Measurements from ENCODE around the gene RAB40C. TPM values are rescaled to one million over a fixed set of nuclear protein-coding genes. Genes with fewer than 3 reads are reported as not detected.

RAB40C gene
- polyA plus RNA-seq, 2 of the 4 experiments (the other 2 are of a cell fraction): 4.4 to 9.7 TPM

DNA sequence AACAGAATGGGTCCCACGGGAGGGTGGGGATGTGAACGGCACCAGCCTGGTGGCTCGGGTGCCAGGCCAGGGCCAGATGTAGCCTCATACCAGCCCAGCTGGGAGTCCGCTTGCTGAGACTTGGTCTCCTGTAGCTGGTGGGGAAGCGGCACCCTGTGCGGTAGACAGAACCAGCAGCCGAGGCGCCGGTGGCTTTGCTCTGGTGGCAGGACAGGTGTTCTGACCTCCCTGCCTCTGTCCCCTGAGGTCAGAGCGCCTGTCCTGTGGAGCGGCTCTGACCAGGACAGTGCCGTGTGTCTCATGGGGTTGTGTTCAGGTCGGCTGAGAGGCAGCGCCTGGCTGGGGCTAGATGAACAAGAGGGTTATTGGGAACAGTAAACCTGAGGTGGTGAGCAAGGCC lies 20.1 kb downstream of the RAB40C start (continued):
- TF ChIP-seq, protein P1, sequence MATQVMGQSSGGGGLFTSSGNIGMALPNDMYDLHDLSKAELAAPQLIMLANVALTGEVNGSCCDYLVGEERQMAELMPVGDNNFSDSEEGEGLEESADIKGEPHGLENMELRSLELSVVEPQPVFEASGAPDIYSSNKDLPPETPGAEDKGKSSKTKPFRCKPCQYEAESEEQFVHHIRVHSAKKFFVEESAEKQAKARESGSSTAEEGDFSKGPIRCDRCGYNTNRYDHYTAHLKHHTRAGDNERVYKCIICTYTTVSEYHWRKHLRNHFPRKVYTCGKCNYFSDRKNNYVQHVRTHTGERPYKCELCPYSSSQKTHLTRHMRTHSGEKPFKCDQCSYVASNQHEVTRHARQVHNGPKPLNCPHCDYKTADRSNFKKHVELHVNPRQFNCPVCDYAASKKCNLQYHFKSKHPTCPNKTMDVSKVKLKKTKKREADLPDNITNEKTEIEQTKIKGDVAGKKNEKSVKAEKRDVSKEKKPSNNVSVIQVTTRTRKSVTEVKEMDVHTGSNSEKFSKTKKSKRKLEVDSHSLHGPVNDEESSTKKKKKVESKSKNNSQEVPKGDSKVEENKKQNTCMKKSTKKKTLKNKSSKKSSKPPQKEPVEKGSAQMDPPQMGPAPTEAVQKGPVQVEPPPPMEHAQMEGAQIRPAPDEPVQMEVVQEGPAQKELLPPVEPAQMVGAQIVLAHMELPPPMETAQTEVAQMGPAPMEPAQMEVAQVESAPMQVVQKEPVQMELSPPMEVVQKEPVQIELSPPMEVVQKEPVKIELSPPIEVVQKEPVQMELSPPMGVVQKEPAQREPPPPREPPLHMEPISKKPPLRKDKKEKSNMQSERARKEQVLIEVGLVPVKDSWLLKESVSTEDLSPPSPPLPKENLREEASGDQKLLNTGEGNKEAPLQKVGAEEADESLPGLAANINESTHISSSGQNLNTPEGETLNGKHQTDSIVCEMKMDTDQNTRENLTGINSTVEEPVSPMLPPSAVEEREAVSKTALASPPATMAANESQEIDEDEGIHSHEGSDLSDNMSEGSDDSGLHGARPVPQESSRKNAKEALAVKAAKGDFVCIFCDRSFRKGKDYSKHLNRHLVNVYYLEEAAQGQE (IDR thresholded peaks at IDR 0.05): no peak
- TF ChIP-seq EHMT2 (IDR thresholded peaks at IDR 0.05; ENCODE audit: low read depth) (no peak), HOXA7 (CRISPR knock-in tag; IDR thresholded peaks at IDR 0.05) (no peak), CBX8 (IDR thresholded peaks at IDR 0.05) (no peak), ESRRA (IDR thresholded peaks at IDR 0.05; ENCODE audit: borderline replicate concordance, low read length) (no peak), FOSL2 (IDR thresholded peaks at IDR 0.05) (no peak), FOSL2 (CRISPR knock-in tag; IDR thresholded peaks at IDR 0.05) (no peak)

DNA sequence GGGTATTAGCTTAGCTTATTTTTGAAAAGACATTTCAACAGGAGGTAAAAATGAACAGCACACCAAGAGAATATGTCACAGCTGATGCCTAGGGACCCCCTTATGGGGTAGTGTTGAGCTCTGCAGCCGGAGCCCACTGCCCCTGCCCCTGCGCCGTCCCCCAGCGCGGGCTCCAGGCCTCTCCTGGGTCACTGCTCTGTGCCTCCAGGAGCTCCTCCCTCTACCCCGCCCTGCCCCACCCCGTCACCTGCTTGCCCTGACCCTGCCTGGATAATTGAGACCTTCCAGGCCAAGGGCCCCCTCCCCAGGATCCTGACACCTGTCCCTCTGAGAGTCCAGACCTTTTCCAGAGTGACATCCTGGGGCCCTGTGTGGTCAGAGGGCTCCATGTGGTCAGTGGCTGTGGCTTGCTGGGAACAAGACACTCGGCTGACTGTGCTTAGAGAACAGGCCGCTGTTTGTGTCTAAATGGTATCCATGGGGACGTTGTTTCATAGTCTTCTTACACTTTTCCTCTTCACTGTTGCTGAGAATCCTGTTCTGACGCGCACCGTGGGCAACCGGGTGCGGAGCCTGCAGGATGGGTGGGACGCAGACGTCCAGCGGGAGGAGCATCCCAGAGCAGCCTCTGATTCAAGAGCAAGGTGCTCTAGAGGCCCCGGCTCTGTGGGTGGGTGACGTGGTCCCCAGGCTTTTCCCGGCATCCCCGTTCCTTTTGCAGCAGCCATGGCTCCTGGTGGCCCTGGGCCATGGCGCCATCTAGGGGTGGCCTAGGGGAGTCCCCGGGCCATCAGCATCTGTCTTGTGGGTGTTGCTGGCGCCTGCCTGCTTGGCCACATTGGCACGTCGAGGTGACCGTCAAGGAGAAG lies 20.9 kb downstream of the RAB40C start:
- FAIRE-seq: no peak
- no peak for DNase-seq (ENCODE audit: low read depth in 1 of 2, low spot score in 1 of 2)
- Histone ChIP-seq H3K4me1 (no peaks in the 10 kb centered on the region), H3K9me3 (peaks cover 2% of the 10 kb centered on the region; the same call in 1 of the 3 replicates), H3K27ac (no peak overlapping the region), H3K4me3 (no peak overlapping the region), H3K4me2 (no peak overlapping the region)
- ChIA-PET CTCF (interaction anchor here (0.7 to 1.2 kb wide), 3 partner anchors 10 to 11 kb away, joined by 3 read pairs; no protein-coding TSS in a partner anchor), POLR2A (interaction anchor here (0.6 kb wide), 1 partner anchor 224 kb away, joined by 5 read pairs; no protein-coding TSS in a partner anchor)
- TF ChIP-seq GATA3 (IDR thresholded peaks at IDR 0.05; ENCODE audit: borderline replicate concordance) (no peak), ZNF302 (CRISPR knock-in tag; IDR thresholded peaks at IDR 0.05) (no peak), SREBF2 (IDR thresholded peaks at IDR 0.05) (no peak), SMC3 (IDR thresholded peaks at IDR 0.05) (no peak), FOSL2 (IDR thresholded peaks at IDR 0.05) (no peak), FOSL2 (CRISPR knock-in tag; IDR thresholded peaks at IDR 0.05) (no peak), RAD21 (conservative IDR thresholded peaks at IDR 0.05 in 1 of 2, IDR thresholded peaks at IDR 0.05 in 1 of 2) (peak in 1 of 2 experiments; percentile 39; a peak in 1 of 5 replicates), EHMT2 (IDR thresholded peaks at IDR 0.05; ENCODE audit: low read depth) (no peak), HOXA7 (CRISPR knock-in tag; IDR thresholded peaks at IDR 0.05) (no peak), POLR2AphosphoS2 (conservative IDR thresholded peaks at IDR 0.05; ENCODE audit: low read length) (no peak)
- TF ChIP-seq, protein P2, sequence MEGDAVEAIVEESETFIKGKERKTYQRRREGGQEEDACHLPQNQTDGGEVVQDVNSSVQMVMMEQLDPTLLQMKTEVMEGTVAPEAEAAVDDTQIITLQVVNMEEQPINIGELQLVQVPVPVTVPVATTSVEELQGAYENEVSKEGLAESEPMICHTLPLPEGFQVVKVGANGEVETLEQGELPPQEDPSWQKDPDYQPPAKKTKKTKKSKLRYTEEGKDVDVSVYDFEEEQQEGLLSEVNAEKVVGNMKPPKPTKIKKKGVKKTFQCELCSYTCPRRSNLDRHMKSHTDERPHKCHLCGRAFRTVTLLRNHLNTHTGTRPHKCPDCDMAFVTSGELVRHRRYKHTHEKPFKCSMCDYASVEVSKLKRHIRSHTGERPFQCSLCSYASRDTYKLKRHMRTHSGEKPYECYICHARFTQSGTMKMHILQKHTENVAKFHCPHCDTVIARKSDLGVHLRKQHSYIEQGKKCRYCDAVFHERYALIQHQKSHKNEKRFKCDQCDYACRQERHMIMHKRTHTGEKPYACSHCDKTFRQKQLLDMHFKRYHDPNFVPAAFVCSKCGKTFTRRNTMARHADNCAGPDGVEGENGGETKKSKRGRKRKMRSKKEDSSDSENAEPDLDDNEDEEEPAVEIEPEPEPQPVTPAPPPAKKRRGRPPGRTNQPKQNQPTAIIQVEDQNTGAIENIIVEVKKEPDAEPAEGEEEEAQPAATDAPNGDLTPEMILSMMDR (IDR thresholded peaks at IDR 0.05): peak; percentile 26; the same call in 2 of the 3 replicates
- whole genome bisulfite sequencing (ENCODE audit: missing lambda C conversion rate): 91% methylated on average over 20 of the region's 28 CpGs
- peak; percentile 54 to 85; a peak in 3 of 6 replicates for ATAC-seq

DNA sequence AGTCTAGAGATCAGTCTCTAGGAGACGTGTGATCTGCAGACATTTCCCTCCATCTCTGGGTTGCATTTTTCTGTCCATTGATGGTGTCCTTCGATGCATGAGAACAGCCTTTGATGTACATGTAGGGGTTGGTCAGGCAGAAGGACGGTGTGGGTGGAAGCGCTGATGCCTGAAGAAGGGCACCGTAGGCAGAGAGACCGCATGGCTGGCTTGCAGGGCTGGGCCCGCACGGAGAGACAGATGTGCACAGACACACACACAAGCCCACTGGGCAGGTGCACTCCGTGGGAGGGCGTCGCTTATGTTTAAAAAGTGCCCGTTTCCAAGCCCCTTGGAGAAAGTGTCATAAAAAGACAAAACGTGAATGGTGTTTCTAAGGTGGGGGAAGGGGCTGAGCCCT lies 25.3 kb downstream of the RAB40C start:
- Histone ChIP-seq H3K4me3 (no peak overlapping the region), H3K27ac (no peak overlapping the region), H3K4me2 (no peak overlapping the region), H3K9me3 (no peaks in the 10 kb centered on the region), H3K4me1 (no peaks in the 10 kb centered on the region)
- ChIA-PET CTCF (no interaction called here), POLR2A (no interaction called here)
- DNase-seq (ENCODE audit: low read depth in 1 of 2, low spot score in 1 of 2): no peak
- FAIRE-seq: no peak
- 93% methylated on average over 13 of the region's 13 CpGs for WGBS (ENCODE audit: missing lambda C conversion rate)
- ATAC-seq: no peak
- no peak for TF ChIP-seq RFX5 (IDR thresholded peaks at IDR 0.05)

All from A549 (cell line).